ENCODE data around the gene NAA38.
"Not testable (repeated sequence)": the region's sequence is repeated elsewhere in the genome, so short reads cannot be mapped to it uniquely, and the experiment has no call there.

The NAA38 gene

GRCh38 chr17:7825206-7825990, 32.0 kb downstream of the NAA38 start:
- peak in 2 of 56 donors; percentile 37 to 43 for DNase-seq

GRCh38 chr17:7824021-7824924, 33.1 kb downstream of the NAA38 start:
- DNase-seq: no peak

DNA sequence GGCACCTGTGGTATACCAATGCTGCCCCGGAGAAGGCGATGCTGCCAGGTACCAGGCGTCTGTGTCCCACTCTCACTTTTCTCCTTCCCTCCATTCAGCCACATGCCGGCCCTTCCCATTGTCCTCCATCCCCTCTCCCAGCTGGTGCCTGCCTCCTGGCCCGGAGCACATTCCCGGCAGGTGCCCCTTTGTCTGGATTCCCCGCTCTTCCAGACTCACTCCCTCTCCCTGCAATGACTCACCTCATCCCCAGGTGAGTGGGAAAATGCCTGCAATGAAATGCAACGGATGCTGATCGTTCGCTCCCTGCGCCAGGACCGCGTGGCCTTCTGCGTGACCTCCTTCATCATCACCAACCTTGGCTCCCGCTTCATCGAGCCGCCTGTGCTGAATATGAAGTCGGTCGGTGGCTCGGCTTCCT, 33.8 kb downstream of the NAA38 start:
- DNase-seq: no peak

DNA sequence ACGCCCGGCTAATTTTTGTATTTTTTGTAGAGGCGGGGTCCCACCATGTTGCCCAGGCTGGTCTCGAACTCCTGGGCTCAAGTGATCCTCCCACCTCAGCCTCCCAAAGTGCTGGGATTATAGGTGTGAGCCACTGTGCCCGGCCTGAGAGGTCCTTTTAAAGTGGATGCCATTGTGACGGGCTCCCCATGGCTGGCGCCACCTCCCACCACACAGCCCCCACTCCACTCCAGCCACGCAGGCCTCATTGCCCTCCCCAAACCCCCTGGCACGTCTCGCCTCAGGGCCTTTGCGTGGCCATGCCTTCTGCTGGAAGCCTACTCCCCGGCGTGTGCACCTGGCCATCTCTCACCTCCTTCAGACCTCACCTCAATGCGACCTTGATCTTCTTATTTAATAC, 35.2 kb downstream of the NAA38 start:
- DNase-seq: no peak

GRCh38 chr17:7820231-7820630, 37.1 kb downstream of the NAA38 start:
- no peak for DNase-seq

GRCh38 chr17:7818746-7819645, 38.4 kb downstream of the NAA38 start:
- no peak for DNase-seq

GRCh38 chr17:7818026-7818425, 39.3 kb downstream of the NAA38 start:
- no peak for DNase-seq

GRCh38 chr17:7817643-7817964, 39.8 kb downstream of the NAA38 start:
- no peak for DNase-seq

DNA sequence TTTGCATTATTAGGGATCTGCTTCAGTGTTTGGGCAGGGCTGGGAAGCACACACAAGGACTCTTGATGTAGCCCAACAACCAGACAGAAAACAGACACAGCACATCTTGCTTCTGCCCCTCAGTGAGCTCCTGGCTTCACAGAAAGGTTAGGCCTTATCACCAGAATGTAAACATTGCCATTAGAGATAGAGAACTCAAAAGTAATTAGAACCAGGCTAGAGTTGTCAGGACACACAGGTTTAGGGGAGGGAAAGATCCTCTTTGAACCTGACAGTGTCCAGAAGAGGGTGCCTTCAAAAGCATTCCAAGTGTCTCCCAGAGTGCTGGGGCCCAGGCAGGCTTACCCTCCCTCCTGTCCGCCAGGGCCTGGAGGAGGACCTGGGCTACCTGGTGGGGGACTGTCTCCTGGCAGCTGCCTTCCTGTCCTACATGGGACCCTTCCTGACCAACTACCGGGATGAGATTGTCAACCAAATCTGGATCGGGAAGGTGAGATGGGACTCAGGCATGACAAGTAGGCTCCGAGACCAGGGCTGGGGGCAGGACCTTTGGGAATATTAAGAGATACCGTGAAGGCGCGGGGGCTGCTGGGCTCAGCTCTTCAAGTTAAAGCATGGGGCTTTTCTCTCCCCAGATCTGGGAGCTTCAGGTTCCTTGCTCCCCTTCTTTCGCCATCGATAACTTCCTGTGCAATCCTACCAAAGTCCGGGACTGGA, 40.3 kb downstream of the NAA38 start:
- no peak for DNase-seq

DNA sequence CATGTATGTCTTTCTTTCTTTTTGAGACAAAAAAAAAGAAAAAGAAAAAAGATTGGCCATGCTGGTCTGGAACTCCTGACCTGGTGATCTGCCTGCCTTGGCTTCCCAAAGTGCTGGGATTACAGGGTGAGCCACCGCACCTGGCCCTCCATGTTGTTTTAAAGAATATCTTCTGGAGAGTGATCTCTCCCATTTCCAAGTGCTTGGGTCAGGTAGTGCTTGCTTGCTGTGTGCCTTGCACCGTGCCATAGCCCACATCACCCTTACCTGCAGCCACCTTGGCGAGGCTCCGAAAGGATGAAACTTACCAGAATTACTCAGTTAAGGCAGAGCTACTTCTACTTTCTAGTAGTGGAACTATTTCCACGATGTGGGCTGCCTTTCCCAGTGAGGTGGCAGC, 42.4 kb downstream of the NAA38 start:
- no peak for DNase-seq

DNA sequence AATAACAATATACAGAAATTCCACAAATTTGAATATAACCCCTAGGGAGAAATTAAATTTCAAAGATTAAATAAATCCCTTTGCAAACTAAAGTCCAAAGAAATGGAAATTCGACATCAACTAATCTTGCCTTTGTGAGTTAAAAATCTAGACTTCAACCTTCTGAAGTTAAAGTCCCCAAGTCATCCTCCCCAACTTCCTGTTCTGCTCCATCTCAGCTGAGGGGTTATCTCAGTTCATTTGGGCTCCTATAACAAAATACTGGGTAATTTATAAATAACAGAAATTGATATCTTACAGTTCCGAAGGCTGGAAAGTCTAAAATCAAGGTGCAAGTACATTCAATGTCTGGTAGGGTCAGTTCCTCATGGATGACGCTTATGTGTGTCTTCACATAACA, 46.1 kb downstream of the NAA38 start:
- DNase-seq: no peak

DNA sequence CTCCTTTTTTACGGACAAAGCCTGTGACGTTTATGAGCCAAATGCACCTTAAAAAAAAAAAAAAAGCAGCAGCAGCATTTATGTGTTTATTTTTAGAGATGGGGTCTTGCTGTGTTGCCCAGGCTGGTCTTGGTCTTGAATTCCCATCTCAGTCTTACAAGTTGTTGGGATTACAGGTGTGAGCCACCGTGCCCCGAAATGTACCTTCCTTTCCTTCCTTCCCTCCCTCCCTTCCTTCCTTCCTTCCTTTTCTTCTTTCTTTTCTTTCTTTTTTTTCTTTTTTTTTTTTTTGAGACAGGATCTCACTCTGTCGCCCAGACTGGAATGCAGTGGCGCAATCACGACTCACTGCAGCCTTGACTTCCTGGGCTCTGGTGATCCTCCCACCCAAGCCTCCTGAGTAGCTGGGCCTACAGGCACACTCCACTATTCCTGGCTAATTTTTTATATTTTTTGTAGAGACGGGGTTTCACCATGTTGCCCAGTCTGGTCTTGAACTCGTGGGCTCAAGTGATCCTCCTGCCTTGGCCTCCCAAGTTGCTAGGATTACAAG, 47.5 kb downstream of the NAA38 start:
- DNase-seq: not testable (repeated sequence)

DNA sequence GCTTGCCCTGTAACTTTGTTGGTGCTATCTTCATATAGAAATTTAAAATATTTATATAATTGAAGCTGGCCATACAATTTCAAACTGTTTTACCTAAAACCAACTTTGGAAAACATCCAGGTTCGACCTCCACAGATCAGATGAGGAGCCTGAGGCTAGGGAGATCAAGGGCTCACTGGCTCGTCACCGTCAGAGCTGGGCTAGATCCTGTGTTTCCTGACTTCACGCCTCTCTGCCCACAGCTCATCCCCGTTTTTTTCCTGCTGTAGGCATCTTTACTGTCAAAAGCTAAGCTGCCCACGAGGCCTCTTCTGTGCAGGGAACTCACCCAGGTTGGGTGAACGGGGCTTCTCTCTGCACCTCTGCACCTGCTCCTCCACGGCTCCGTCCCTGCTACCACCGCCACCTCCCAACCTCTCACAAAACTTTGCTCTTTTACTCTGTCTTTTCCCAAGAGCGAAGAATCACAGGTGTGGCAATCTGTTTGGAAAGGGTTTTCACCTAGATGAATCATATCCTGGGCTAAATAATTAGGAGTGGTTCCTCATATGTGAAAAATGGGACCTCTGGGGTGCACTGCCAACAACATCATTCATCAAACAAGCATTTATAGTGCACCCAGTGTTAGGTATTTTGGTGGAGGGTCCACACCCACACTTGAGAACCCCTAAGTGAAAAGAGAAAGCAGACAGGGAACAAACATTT, 48.1 kb downstream of the NAA38 start:
- no peak for DNase-seq

- DNase-seq: no peak
Observed at GRCh38 chr17:7807206-7807605, 50.2 kb downstream of the NAA38 start.

Measured in amygdala (tissue), 56 donors.